Measurements from ENCODE around the gene MYO16.

GRCh38 chr13:108924134-108924533 lies 294.7 kb downstream of the MYO16 start:
- TF ChIP-seq CTCF (IDR thresholded peaks at IDR 0.05; ENCODE audit: poor library complexity) (no peak), EZH2 (IDR thresholded peaks at IDR 0.05; ENCODE audit: borderline replicate concordance) (no peak)

Measured in hepatocyte (in vitro differentiated cells).